ENCODE measurements around the gene DCAF12L2. TPM values are rescaled to one million over a fixed set of nuclear protein-coding genes. Genes with fewer than 3 reads are reported as not detected.

Gene DCAF12L2
- polyA plus RNA-seq, 1 of the 3 experiments (the other 2 are of a cell fraction): not detected

DNA sequence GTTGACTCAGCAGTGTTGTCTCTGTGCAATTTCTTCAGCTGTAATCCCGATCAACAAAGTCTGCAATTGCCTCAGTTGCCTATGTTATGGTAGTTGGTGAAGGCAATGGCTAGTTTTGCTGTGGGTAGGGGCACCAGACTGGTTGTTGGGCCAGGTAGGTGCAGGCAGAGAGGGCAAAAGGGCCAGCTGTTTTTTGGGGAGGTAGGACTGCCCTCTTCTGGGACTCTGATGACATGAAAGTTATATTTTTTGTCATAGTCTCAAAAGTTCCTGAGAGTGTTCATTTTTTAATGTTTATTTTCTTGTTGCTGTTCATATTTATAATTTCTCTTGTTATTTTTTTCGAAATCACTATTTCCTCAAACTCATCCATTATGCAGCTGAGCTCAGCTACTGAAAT, 25.1 kb downstream of the DCAF12L2 start:
- no peak for DNase-seq
- Histone ChIP-seq H3K79me2 (ENCODE audit: insufficient read depth) (no peaks in the 10 kb centered on the region), H2AFZ (ENCODE audit: low read depth) (no peak overlapping the region), H3K9me3 (no peaks in the 10 kb centered on the region), H3K36me3 (replicated peaks in 1 of 2; ENCODE audit: control insufficient read depth in 1 of 2, insufficient read depth in 2 of 2, low read length in 1 of 2) (no peaks in the 10 kb centered on the region), H3K27ac (ENCODE audit: low read depth in 2 of 2, low read length in 1 of 2) (no peak overlapping the region), H4K20me1 (ENCODE audit: insufficient read depth) (no peaks in the 10 kb centered on the region), H3K9ac (no peak overlapping the region), H3K4me1 (ENCODE audit: control insufficient read depth in 1 of 2, insufficient read depth in 2 of 2, low read depth in 1 of 2, low read length in 1 of 2) (no peaks in the 10 kb centered on the region), H3K4me2 (no peak overlapping the region), H3F3A (replicated peaks; ENCODE audit: insufficient read depth) (no peaks in the 10 kb centered on the region), H3K9me2 (no peaks in the 10 kb centered on the region), H3K27me3 (ENCODE audit: insufficient read depth) (no peaks in the 10 kb centered on the region), H3K4me3 (ENCODE audit: low read depth in 2 of 2, low read length in 1 of 2) (no peak overlapping the region)
- CTCF ChIA-PET: no interaction called here
- WGBS (ENCODE audit: low lambda C conversion rate): 2% methylated on average over 2 of the region's 2 CpGs
- TF ChIP-seq, protein P1, sequence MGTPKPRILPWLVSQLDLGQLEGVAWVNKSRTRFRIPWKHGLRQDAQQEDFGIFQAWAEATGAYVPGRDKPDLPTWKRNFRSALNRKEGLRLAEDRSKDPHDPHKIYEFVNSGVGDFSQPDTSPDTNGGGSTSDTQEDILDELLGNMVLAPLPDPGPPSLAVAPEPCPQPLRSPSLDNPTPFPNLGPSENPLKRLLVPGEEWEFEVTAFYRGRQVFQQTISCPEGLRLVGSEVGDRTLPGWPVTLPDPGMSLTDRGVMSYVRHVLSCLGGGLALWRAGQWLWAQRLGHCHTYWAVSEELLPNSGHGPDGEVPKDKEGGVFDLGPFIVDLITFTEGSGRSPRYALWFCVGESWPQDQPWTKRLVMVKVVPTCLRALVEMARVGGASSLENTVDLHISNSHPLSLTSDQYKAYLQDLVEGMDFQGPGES (IDR thresholded peaks at IDR 0.05; ENCODE audit: low read depth, low read length): no peak
- TF ChIP-seq TCF12 (IDR thresholded peaks at IDR 0.05) (no peak), TEAD4 (IDR thresholded peaks at IDR 0.05; ENCODE audit: borderline replicate concordance, insufficient read depth) (no peak), YY1 (IDR thresholded peaks at IDR 0.05; ENCODE audit: low read depth) (no peak)
- POLR2A ChIA-PET: no interaction called here

DNA sequence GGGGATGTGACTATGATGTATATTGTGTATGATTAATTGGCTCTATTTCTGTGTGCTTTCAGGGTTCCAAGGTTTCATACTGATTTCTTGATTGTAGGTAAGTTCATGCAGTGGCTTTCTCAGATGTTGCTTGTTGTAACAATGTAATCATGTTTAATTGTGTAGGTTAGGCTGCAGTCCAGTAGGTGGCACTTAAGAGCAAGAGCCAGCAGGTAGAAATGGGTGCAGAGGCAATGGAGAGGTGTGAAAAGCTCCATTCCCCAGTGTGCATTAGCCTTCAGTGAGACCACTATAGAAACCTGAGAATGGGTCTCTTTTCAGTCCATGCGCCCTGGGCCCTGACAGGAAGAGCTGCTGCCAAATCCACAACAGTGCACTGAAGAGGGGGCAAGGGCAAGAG, 28.2 kb downstream of the DCAF12L2 start:
- DNase-seq: peak; percentile 8
- H3K9ac ChIP-seq: no peak overlapping the region
- H3K36me3 ChIP-seq (replicated peaks in 1 of 2; ENCODE audit: control insufficient read depth in 1 of 2, insufficient read depth in 2 of 2, low read length in 1 of 2): no peaks in the 10 kb centered on the region
- H3F3A ChIP-seq (replicated peaks; ENCODE audit: insufficient read depth): no peaks in the 10 kb centered on the region
- no peaks in the 10 kb centered on the region for H3K79me2 ChIP-seq (ENCODE audit: insufficient read depth)
- H3K27me3 ChIP-seq (ENCODE audit: insufficient read depth): no peaks in the 10 kb centered on the region
- H3K4me1 ChIP-seq (ENCODE audit: control insufficient read depth in 1 of 2, insufficient read depth in 2 of 2, low read depth in 1 of 2, low read length in 1 of 2): no peaks in the 10 kb centered on the region
- H2AFZ ChIP-seq (ENCODE audit: low read depth): no peak overlapping the region
- H3K27ac ChIP-seq (ENCODE audit: low read depth in 2 of 2, low read length in 1 of 2): no peak overlapping the region
- TF ChIP-seq RCOR1 (IDR thresholded peaks at IDR 0.05; ENCODE audit: low read length) (no peak), MXI1 (IDR thresholded peaks at IDR 0.05; ENCODE audit: low read depth, low read length) (no peak), TEAD4 (IDR thresholded peaks at IDR 0.05; ENCODE audit: borderline replicate concordance, insufficient read depth) (no peak), JUND (IDR thresholded peaks at IDR 0.05) (no peak), GATA2 (CRISPR knock-in tag; IDR thresholded peaks at IDR 0.05) (no peak), RAD21 (IDR thresholded peaks at IDR 0.05; ENCODE audit: low read length) (peak; percentile 28; the same call in 1 of the 2 replicates), SMC3 (IDR thresholded peaks at IDR 0.05; ENCODE audit: low read depth, low read length) (peak; percentile 14; the same call in 1 of the 2 replicates), FOXJ3 (CRISPR knock-in tag; IDR thresholded peaks at IDR 0.05) (no peak)
- TF ChIP-seq, protein P2, sequence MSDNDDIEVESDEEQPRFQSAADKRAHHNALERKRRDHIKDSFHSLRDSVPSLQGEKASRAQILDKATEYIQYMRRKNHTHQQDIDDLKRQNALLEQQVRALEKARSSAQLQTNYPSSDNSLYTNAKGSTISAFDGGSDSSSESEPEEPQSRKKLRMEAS (IDR thresholded peaks at IDR 0.05; ENCODE audit: low read depth): no peak
- TF ChIP-seq, protein P3, sequence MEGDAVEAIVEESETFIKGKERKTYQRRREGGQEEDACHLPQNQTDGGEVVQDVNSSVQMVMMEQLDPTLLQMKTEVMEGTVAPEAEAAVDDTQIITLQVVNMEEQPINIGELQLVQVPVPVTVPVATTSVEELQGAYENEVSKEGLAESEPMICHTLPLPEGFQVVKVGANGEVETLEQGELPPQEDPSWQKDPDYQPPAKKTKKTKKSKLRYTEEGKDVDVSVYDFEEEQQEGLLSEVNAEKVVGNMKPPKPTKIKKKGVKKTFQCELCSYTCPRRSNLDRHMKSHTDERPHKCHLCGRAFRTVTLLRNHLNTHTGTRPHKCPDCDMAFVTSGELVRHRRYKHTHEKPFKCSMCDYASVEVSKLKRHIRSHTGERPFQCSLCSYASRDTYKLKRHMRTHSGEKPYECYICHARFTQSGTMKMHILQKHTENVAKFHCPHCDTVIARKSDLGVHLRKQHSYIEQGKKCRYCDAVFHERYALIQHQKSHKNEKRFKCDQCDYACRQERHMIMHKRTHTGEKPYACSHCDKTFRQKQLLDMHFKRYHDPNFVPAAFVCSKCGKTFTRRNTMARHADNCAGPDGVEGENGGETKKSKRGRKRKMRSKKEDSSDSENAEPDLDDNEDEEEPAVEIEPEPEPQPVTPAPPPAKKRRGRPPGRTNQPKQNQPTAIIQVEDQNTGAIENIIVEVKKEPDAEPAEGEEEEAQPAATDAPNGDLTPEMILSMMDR (IDR thresholded peaks at IDR 0.05): peak; percentile 49
- TF ChIP-seq, protein P4, sequence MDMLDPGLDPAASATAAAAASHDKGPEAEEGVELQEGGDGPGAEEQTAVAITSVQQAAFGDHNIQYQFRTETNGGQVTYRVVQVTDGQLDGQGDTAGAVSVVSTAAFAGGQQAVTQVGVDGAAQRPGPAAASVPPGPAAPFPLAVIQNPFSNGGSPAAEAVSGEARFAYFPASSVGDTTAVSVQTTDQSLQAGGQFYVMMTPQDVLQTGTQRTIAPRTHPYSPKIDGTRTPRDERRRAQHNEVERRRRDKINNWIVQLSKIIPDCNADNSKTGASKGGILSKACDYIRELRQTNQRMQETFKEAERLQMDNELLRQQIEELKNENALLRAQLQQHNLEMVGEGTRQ (IDR thresholded peaks at IDR 0.05; ENCODE audit: borderline replicate concordance, low read depth, low read length): no peak
- ChIA-PET POLR2A (no interaction called here), CTCF (interaction anchor here (0.7 to 1.2 kb wide), 3 partner anchors 53 to 1727 kb away, joined by 3 read pairs; no protein-coding TSS in a partner anchor)
- no CpG with 5 or more reads among the region's 1 CpG for WGBS (ENCODE audit: low lambda C conversion rate)
- H4K20me1 ChIP-seq (ENCODE audit: insufficient read depth): no peaks in the 10 kb centered on the region
- H3K9me2 ChIP-seq: 0 out of 2 replicates have a peak, but pooled peaks cover 5% of the 10 kb centered on the region
- H3K9me3 ChIP-seq: no peaks in the 10 kb centered on the region
- H3K4me2 ChIP-seq: no peak overlapping the region
- H3K4me3 ChIP-seq (ENCODE audit: low read depth in 2 of 2, low read length in 1 of 2): no peak overlapping the region
